KBM-7 (cell line): ENCODE data around the gene TFEC.
A peak's percentile ranks its signal among the peaks of the same experiment; 100 is the strongest.
"Not testable (repeated sequence)": the region's sequence is repeated elsewhere in the genome, so short reads cannot be mapped to it uniquely, and the experiment has no call there.

Source experiments
- DNase-seq: peaks from one replicate; pipeline ENCODE4 v3.0.0-alpha.2; 2015
- in situ Hi-C: fragments of 300-500 bp; cut with MboI; formaldehyde crosslinking; loops from 2 replicates; pipeline ENCODE4 v1.14.3; 2020; ENCODE audit warnings: low sequenced_read_pairs, low pct_unique_long_range_greater_than_20kb, mixed read lengths

TFEC gene, protein sequence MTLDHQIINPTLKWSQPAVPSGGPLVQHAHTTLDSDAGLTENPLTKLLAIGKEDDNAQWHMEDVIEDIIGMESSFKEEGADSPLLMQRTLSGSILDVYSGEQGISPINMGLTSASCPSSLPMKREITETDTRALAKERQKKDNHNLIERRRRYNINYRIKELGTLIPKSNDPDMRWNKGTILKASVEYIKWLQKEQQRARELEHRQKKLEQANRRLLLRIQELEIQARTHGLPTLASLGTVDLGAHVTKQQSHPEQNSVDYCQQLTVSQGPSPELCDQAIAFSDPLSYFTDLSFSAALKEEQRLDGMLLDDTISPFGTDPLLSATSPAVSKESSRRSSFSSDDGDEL

DNA sequence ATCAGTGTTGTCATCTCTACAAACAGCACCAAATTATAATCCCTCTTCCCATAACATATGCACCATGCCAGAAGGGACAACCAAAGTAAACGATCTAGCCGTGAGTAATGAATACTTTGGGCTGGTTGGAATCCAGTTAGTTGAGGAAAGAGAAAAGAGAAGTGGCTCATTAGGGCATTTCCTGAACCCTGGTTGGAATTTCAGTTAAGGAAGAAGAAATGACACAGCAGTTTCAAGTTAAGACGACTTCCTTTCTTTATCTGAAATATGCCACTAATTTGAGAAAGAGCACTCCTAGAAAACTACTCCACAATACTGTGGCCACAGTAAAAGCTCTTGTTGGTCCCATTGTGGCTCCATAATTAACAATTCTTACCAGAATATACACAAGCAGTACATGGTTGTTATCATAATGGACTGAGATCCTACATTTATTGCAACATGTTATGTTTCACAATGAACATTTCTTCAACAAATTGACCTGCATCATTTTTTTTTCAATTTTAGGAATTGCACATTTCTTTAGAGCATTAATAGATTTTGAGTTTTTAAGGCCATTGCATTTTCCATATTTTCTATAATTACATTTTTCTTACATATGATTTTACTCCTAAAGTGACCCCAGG lies at the start of gene TFEC:
Gene TFEC (minus strand): TSS at position 113 of the 626 bp plus-strand sequence. CDS start 46,322 bp downstream, outside the sequence.
- in situ Hi-C loops: no loop called here
- peak; percentile 83 for DNase-seq

DNA sequence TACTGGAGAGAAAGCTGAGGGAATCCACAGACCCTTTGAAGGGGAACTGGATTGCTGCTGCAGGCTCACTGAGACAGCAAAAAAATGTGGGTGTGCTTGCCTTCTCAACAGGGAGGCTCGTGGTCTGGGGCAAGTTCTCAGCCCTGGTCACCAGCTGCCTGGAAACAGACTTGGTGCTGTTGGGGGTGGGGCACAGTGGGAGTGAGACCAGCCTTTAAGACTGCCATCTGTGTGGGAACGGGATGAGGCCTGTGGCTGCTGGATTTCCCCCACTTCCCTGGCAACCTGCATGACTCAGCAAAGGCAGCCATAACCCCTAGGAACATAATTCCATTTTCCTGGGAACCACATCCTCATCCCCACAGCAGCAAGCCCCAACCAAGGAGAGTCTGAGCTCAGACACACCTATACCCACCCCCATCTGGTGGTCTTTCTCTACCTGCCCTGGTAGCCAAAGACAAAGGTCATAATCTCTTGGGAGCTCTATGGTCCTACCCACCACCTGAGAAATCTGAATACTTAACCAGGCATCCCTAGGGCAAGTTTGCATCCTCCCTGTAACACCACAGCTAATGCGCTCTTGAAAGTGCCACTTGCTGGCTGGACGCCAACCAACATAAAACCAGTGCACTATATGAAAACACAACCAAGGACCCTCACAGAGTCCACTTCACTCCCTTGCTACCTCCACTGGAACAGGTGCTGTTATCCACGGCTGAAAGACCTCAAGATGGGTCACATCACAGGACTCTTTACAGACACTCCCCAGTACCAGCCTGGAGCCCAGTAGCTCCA lies 45.0 kb upstream of the TFEC start:
- in situ Hi-C loops: no loop called here

DNA sequence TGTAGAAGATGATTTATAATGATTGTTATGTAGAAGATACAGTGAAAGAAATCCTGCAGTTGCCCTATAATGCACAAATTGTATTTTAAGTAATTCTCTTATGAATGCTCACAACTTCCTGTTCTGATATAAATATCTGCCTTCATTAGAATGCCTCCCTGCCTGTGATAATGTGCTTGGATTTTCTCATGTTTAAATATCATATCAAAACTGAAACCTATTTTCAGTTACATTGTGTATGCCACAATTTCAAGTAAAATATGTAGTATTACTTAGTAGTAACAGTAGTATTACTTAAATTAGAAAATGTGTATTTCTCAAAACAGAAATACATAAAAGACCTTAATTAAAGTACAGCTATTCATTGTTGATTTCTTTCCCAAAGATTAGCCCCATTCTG lies 41.1 kb upstream of the TFEC start:
- in situ Hi-C loops: no loop called here
- DNase-seq: no peak

More for the DNA sequence above, 45.0 kb upstream of the TFEC start:
- peak; percentile 24 for DNase-seq

DNA sequence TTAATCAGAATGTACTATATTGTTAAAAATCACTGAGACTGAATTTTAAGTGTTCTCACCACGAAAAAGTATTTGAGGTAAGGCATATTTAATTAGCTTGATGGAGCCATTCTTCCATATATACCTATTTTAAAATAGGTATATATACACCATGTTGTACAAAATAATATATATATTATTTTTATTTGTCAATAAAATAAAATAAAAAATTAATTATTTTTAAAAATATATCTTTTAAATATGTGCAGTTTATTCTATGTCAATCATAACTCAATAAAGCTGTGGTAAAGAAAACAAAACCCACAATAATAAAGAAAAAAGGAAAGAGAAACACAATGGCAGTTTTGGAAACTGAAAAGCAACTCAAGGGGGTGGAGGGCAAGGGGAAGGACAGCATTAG lies 33.6 kb upstream of the TFEC start:
- no peak for DNase-seq
- in situ Hi-C loops: no loop called here

DNA sequence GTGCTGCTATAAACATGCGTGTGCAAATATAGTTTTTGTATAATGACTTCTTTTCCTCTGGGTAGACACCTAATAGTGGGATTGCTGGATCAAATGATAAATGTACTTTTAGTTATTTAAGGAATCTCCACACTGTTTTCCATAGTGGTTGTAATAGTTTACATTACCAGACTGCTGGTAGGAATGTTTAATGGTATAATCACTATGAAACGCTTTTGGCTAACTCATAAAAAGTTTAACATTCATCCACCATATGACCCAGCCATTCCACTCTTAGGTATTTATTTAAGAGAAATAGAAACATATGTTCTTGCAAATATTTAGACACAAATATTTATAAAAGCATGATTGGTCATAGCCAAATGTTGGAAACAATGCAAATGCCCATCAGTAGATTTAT lies 32.1 kb upstream of the TFEC start:
- DNase-seq: no peak
- in situ Hi-C loops: no loop called here

DNA sequence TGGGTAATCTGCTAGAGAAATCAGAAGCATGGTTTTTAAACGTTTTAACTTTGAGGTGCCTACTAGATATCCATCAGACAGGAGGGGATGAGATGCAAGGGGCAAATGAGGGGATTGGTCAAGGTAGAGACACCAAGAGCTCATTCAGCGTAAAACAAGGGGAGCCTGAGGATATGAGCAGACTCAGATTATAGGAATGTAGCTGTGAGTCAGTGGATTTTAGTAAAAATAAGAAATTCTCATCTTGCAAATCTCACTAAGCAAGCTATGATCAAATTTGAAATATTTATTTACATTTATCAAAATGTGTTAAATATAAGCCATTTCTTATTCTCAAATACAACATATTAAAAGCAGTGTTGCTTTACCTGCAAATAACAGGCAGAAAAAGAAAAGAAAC lies 21.4 kb upstream of the TFEC start:
- in situ Hi-C loops: no loop called here
- DNase-seq: no peak

DNA sequence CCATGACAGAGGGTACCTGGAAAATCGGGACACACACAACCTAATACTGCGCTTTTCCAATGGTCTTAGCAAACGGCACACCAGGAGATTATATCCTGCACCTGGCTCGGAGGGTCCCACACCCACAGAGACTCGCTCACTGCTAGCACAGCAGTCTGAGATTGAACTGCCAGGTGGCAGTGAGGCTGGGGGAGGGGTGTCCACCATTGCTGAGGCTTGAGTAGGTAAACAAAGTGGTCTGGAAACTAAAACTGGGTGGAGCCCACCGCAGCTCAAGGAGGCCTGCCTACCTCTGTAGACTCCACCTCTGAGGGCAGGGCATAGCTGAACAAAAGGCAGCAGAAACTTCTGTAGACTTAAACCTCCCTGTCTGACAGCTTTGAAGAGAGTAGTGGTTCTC lies 16.7 kb upstream of the TFEC start:
- DNase-seq, in situ Hi-C loops: not testable (repeated sequence)

DNA sequence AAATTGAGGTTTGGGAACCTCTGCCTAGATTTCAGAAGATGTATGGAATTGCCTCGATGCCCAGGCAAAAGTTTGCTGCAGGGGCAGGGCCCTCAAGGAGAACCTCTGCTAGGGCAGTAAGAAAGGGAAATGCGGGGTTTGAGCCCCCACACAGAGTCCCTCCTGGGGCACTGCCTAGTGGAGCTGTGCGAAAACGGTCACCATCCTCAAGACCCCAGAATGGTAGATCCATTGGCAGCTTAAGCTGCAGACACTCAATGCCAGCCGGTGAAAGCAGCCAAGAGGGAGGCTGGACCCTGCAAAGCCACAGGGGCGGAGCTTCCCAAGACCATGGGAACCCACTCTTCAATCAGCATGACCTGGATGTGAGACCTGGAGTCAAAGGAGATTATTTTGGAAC lies 15.0 kb upstream of the TFEC start:
- in situ Hi-C loops: no loop called here
- no peak for DNase-seq

DNA sequence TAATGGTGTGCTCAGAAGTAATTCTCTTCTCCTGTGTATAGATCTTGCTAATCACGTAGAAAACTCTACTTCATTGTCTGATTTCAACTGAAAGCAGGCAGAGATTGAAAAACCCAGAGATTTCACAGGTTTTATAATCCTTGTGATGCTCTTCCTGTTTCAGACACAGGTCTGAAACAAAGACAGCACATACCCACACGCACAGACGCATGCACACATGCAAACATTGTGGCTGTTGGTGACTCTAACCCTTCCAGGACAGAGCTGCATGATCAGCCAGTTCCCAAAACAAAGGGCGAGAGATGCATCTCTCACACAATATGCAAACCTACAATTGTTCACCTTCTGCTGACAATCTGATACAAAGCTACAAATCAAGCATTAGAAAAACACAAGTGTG lies 11.1 kb upstream of the TFEC start:
- no peak for DNase-seq
- in situ Hi-C loops: no loop called here

DNA sequence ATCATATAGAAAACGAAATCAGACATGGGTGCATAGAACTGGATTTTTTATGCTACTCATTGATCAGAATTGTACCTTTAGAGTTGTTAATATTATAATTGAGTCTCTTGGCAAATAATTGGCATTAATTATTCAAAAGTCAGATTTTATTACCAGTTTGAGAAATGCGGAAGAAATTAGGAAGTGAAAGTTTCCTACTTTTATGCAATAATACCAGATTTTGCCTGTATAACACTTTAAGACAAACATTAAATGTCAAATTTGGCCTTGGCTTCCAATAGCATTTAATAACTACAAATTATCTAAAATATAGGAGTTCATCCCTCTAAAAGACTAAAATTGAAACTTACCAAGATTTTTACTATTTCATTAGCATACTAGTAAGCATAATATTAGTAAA lies 6.8 kb upstream of the TFEC start:
- in situ Hi-C loops: no loop called here

DNA sequence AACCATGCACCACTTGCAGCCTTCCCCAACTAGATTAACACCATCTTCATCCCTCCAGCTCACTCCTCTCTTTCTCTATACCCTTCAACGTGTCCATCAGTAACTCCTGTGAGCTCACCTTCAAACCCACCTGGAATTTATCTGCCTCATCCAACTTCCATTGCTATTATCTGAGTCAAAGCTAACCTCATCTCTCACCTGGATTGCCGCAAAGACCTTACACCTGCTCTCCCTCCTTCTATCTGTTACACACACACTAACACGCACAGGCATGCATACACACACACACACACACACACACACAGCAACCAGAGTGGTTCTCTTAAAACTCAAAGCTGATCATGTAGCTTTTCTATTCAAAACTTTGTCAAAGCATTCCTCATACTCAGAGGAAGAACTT lies 3.8 kb upstream of the TFEC start:
- in situ Hi-C loops: no loop called here
- no peak for DNase-seq

More for the DNA sequence above, 6.8 kb upstream of the TFEC start:
- DNase-seq: no peak

DNA sequence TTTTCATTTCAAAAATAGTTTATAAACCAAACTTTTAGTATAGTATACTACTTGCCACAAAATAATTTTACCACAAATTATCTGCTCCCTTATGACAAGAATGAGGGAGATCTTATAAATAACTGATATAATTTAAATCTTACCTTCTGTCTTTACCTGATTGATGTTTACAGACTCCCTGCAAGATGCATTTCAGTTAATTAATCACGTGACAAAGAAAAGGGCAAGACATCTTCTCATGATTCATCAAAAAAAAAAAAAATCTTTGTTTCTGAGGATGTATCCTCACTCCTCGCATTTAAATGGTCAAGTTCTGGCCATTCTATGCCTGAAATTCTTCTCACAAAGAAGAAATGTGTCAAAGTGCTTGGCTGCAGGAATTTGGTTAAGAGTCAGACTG lies 2.3 kb upstream of the TFEC start:
- in situ Hi-C loops: no loop called here
- DNase-seq: no peak

DNA sequence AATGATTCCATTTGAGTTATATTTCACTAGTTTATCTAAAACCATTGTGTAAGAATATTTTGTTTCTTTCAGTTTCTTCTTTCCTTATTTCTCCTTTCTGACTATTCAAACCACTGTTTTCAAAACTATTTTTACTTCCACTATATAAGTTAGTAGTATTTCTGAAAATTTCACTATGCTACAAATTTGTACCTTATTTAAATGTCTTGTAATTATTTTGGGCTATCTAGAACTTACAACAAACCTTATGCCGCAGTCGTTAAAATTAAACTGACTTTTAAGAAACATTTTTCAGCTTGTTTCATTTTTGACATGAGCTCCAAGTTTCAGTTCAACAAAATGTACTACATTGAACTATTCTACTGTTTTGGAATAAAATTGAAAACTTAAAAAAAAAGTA lies 1.8 kb downstream of the TFEC start:
- peak; percentile 34 for DNase-seq
- in situ Hi-C loops: no loop called here

DNA sequence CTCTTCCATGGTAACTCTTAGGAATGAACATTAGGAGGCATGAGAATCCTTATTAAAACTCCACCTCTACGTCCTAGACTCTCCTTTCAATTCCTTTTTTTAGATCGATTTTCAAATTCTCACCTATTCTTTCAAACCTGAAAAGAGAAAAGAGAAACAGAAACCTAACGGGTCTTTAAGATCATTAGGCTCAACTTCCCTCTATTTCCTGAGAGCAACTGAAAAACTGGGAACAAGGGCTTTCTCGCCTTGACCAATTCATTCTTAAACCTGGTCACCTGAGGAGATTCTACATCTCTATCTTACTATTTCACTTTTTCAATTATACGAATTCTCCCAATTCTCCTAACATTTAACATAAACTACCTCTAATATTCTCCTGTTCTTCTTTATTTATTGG lies 2.8 kb downstream of the TFEC start:
- in situ Hi-C loops: no loop called here

DNA sequence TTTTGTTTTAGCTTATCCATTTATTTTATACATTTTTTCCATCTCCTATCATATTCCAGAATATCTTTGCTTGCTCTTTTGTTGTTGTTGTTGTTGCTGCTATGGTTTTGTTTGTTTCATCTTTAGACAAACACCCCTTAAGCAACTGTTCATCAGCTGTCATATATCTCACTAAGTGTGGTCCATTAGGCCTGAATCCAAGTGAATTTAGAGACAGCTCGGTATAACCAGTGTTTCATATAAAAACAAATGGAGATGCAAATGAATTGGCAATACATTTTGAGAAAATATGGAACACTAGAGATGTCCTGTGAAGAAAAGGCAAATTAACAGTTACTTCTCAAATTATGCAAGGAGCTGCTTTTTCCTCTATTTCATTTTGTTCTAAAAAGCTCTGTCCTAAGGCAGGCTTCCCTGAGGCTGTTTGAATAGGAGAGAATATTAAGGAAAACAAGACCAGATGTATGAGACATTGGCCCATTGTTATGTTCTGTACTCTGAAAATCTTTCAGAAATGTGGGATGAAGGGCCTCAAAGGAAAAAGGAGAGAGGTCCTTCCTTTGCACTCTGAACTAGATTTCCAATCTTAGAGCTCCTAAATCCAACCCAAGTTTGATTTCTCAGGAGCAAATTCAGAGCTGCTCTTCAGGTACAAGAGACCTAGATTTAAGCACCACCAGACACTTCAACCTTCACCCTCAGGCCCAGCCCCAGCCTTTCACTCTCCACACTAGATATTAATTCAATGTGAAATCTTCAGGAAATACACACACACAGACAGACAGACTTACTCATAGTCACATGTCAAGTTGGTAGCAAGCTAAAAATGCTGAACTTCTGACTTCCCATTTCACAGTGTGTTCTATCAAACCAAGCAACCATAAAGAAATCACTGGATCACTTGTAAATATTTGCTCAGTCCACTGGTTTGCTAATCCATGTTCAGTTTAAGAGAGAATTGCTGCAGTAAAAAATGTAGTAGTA lies 5.4 kb downstream of the TFEC start:
- in situ Hi-C loops: no loop called here
- DNase-seq: peak; percentile 53

More for the DNA sequence above, 2.8 kb downstream of the TFEC start:
- peak; percentile 31 for DNase-seq

DNA sequence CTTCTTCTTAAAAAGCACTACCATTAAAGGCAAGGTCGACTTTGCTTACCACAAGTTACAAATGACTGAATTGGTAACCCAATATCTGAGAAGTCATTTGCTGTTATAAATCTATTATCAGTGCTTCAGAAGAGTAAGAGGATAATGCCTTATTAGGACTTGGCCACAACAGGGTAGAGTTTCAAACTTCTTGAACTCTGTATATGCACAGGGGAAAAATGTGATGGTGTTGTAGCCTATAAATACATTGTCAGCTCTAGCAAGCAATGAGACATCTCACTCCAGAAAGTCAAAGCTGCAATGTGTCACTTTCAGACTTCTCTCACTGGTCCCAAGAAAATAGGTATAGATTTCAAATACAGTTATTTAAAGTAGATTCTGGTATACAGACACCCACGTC lies 9.3 kb downstream of the TFEC start:
- no peak for DNase-seq
- in situ Hi-C loops: no loop called here

DNA sequence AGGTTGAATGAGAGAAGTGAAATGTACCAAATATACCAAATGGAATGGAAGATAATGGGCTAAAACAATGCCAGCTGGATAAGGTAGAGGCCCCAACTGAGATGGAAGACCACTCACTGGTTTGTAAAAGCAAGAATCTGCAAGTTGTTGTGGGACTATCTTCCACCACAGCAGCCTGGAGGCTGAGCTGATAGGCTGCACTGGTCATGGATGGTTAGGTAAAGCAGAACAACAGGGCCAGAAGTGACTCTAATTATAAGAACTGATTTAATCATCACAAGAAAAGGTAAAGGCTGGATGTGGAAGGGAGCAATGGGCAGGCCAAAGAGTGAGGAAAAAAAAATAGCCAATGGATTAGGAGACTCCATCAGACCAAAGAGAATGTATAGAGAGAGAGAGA lies 11.8 kb downstream of the TFEC start:
- in situ Hi-C loops: no loop called here
- DNase-seq: no peak

DNA sequence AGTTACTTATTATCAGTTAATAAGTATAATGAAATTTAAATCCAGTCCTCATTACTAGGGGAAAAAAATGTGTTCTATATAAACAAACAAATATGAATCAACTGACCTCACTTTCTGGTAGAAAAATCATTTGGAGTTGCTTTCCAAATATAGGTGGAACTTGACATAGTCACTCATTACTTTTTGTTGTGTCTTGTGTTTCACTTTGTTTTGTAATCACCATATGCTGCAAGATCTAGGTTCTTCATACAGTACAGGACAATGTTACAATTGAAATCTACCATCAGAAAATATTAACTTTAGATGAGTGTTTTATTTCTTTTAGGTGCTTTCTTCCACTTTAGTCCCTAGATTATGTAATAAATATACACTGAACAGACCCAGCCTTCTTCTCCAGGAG lies 16.9 kb downstream of the TFEC start:
- in situ Hi-C loops: no loop called here
- no peak for DNase-seq

DNA sequence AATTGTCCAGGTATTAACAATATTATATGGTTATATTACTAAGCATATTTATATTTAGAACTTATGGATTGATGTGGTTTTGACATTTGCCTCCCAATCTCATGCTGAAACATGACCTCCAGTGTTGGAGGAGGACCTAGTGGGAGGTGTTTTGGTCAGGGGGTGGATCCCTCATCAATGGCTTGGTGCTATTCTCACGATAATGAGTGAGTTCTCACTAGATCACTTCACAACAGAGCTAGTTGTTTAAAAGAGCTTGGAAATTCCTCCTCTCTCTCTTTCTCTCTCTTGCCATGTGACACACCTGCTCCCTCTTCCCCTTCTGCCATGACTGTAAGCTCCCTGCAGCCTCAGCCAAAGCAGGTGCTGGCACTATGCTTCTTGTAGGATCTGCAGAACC lies 19.0 kb downstream of the TFEC start:
- in situ Hi-C loops: no loop called here
- DNase-seq: no peak
